COLO668 (cell line): ENCODE data around the gene PDE4B.

Source experiments
- DNase-seq: peaks from one replicate; lab custom pipeline; 2025; ENCODE audit not compliant: unreplicated experiment; lab: John Stamatoyannopoulos, UW

Gene PDE4B

GRCh38 chr1:66330722-66331141 lies 538.0 kb downstream of the PDE4B start:
- no peak for DNase-seq

DNA sequence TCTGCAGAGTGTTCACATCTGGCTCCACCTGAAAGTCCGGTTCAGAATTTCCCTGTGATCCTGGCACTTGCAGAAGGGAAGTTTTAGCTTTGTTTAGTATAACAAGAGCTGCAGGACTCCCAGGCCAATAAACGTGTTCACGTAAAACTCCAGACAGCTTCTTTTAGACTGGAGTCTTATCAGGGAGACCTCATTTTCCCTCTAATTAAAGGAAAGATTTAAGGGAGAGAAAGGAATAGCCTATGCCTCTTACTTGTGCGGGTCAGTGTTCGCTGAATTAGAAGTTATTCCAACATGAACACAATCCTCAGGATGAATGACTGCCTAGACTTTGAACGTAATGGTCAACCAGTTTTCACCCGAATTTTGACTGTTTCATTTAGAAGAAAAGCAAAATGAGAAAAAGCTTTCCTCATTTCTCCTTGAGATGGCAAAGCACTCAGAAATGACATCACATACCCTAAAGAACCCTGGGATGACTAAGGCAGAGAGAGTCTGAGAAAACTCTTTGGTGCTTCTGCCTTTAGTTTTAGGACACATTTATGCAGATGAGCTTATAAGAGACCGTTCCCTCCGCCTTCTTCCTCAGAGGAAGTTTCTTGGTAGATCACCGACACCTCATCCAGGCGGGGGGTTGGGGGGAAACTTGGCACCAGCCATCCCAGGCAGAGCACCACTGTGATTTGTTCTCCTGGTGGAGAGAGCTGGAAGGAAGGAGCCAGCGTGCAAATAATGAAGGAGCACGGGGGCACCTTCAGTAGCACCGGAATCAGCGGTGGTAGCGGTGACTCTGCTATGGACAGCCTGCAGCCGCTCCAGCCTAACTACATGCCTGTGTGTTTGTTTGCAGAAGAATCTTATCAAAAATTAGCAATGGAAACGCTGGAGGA lies 539.2 kb downstream of the PDE4B start:
- no peak for DNase-seq

GRCh38 chr1:66332548-66332901 lies 539.8 kb downstream of the PDE4B start:
- DNase-seq: no peak

DNA sequence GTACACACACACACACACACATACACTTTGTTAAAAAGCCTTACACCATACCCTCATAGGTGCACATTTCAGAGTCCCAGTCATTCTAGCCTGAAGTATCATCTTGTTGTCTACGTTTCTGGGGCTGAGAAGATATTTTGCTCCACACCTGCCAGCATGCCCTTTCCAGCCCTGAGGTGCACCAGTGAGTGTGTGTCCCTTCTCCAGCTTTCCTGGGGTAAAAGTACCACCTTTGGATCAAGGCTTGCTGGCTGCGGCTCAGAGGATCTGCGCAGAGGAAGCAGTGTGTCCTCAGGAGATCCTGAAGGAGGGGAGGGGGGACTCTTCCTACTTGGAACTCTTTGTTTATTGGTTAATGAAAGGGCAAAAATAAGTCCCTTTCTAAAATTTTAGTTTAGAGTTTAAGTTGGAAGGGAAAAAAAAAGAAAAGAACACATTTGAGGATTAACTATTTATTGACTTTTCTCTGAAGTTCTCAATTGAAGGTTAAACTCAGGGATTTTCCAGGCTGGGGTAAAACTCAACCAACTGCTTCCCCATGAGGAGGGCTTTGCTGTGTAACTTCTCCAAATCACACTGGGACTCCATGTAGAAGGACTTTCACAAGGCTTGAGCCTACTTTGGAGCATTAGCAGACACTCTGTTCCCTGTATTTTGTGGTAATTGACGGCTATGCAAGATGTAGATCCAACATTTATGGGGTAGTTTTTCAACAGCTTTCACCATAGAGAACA lies 540.9 kb downstream of the PDE4B start:
- DNase-seq: no peak

GRCh38 chr1:66334318-66334717 lies 541.6 kb downstream of the PDE4B start:
- no peak for DNase-seq

DNA sequence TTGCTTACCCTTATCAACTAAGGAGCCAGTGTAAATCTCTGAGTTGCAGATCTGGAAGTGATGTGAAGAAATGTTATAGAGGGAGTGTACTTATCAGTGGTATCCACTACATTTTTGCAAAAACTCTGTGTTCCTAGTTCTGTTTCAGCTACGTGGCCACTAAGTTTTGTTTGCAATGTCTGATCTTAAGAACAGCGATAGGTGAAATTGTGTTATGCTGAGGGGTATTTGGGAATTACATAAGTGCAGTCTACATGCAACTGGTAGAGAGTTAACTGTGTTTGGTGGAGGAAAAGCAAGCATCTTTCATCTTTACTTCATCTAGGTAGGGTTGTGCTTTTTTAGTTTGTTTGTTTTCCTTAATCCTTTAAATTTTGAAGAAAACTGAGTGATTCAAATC lies 542.4 kb downstream of the PDE4B start:
- no peak for DNase-seq

DNA sequence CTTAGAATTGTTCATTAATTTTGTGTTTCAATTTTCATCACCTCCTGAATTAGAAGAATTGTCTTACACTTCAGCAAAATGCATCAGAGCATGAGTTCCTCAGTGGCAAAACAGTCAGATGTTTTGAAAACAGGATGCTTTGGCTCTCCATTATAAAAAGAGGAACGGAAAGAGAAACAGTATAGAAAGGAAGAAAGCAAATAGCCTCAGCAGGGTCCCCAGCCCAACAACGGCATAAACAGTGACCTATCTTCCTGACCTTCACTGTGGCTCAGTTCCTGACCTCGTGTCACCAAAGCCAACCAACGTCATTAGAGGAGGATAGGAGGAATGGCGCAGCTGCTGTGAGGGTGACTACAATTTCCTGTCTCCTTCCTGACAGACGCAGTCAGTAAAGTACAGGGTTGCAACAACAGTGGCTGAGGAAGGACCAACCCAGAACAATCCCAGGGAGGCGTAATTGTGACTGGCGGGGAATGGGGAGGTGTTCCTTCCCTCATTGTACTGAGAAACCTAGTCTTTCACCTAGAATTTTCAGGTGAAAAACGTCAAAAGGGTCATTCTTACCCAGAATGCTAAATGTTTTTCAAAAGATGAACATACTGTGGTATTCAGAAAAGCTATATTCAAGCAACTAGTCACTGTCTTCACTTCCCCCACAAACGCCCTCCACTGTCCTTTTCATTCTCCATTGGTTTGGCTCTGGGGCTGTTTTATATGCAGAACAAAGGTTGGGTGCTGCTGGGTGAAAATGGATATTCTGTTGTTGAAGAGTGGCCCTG lies 543.4 kb downstream of the PDE4B start:
- DNase-seq: no peak

DNA sequence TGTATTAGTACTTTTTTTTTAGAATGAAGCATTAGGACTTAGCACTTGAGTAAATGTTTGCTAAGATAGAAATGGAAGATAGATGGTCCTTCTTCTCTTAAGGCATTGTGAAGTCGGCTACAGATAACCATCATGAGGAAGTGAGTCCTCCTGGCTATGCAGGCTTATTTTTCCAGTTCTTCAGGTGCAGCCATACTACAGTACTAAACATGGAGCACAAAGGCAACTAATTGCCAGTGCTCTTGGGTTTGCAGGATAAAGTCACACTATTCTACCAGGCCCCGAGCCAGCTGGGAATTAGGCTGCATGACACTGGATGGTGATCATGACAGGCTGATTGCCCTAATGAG lies 543.9 kb downstream of the PDE4B start:
- DNase-seq: no peak

- no peak for DNase-seq
These were observed 544.6 kb downstream of the PDE4B start for GRCh38 chr1:66337249-66337648.

DNA sequence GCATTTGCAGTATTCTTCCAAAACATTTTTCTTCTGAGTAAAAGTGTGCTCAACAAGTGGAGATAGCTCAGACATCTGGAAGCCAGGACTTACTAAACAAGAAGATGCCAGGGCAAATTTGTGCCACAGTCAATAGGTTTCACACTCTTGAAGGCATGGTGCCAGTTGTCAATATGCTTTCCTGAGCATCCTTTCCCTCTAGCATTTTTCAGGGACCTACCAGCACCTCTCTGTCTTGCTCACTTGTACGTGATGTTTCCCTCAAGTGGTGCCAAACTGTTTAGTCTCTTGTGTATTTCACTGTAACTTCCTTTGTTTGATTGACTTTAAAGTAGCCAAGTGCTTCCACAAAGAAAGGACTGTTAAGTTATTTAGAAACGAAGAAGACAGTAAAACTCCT lies 547.2 kb downstream of the PDE4B start:
- DNase-seq: no peak

DNA sequence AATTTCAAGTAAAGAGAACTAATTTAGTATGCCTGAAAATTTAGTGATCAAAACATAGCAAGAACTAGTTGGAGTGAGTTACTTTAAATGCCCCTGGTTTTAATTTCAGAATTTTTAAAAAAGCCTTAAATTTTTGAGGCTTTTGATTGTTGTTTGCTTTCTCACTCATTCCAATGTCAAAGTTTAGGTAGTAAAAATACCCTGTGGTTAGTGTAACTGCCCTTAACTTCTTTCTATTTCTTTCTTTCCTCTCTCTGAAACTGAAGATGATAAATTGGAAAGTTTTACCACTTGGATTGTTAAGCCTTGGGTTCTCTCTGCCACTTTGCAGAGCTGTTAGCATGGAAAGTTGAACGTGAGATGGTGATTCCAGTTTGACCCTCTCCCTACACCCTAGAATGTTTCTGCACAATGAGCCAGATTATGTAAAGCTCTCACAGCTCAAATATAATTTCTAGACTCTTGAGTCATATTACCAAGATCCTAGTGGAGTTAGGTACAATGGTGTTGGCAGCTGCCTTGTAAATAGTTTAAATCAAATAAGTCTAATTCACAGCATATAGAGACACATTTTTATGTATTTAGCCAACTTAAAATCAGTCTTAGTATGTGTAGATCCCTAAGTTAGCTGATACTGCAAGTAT lies 548.9 kb downstream of the PDE4B start:
- no peak for DNase-seq

DNA sequence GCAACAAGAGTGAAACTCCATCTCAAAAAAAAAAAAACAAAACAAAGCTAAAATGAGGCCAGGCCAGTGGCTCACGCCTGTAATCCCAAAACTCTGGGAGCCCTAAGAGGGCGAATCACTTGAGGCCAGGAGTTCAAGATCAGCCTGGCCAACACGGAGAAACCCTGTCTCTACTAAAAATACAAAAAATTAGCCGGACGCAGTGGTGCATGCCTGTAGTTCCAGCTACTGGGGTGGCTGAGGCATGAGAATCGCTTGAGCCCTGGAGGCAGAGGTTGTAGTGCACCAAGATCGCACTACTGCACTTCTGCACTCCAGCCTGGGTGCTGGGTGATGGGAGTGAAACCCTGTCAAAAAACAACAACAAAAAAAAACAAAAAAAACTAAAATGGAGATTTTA lies 550.0 kb downstream of the PDE4B start:
- no peak for DNase-seq

DNA sequence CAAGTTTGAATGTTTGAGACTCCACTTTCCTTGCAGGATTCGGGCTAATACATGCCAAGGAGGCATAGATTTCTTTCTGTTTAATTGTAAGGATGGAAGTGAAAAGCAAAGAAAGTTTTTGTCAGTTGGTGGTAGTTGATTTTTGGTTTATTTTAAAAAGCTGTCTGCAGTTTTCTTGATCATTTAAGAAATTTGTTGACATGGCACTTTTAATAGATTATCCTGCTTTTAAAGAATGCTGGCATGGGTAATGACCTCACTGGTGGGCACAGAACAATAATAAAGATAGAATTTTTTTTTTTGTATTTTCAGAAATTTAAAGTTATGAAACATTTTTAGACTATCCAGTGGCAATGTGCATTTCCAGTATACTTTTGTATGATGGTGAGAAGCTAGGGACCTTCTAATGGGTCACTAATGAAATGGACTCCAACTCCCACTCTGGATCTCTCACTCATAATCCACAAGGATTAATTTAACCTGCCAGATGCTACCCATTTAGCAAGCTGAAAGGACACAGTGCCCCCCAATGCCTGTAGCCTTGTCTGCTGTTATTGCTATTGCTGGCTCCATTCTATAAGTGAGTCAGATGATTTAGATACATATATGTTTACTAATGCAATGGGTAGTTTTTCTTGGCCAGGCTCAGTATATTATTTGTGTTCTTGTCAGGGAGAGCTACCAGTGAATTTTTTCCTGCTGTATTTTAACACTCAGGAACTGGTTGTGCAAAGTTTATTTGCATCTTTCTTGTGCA lies 551.1 kb downstream of the PDE4B start:
- no peak for DNase-seq

GRCh38 chr1:66346057-66346795 lies 553.5 kb downstream of the PDE4B start:
- no peak for DNase-seq

- no peak for DNase-seq
These were observed 554.2 kb downstream of the PDE4B start for GRCh38 chr1:66346873-66347272.

DNA sequence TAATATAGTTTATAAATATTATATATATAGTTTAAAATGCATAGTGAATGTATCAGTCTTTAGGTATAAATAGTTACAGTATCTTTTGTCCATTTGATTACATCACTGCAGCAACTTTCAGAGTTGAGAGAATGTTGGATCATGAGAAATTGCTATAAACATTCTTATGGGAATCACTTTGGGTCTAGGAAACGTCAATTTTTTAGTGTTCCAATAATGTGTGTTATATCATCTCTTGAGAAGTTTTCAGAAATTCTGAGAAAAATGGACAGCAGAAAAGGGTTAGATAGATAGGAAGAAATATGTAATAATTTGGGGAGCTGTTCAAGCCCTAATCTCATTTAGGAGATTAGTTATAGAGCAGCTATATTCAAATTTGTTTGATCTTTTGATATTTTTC lies 556.1 kb downstream of the PDE4B start:
- DNase-seq: no peak

DNA sequence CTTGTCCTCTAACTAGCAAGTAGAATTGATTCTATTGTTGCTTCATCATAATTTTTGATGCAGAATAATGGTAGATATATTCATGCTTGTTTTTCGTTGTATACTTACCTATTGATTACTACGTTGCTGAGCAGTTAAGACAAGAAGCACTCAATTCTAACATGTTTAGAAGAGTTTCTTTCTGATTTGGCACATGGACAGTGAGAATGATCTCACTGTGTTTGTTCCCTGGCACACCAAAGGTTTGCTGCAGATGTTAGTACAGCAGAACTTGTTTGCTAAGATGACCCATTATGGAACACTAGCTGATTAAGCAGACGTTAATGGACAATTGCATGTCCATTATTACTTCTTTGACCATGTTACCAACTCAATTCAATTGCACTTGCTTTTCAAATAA lies 556.5 kb downstream of the PDE4B start:
- DNase-seq: no peak

DNA sequence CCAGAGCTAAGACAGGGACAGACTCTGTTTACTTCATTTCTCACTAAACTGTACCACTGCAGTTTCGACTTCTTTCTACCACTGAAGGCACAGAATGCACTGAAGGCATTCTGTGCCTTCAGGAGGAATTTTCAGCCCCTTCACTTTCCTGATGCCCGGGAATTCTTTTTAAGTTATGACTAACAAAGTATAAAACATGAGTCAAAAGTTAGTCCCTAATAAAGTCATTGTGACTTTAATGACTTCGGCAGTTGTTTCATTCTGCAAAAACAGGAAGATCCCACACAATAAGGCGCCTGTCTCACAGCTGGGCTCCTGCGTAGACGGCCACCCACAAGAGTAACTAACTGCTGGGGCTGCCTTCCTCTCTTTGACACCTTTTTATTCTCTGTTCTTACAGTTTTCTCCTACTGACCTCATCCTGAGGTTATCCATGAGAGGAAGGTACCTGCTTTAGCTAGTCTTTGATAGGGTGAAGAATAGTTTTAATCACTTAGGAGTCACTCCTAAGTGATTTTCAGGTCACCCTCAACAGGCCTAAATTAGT lies 557.4 kb downstream of the PDE4B start:
- DNase-seq: no peak

DNA sequence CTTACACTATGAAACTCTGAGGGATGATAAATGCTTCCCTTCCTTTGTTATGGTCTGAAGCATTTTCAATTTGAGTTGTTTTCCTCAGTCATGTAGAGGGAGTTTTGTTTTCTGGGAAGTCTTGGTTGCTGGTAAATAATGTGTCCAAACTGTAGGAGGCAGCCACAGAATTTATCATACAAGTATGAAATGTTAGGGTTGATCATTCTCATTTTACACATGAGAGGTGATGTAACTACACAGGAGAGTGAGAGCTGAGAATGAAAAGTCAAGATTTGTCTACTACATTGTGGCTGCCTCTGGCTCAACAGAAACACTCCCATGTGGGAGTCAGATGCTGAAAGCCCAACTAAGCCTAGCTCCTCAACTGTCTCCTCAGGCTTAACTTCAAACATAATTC lies 558.8 kb downstream of the PDE4B start:
- no peak for DNase-seq

DNA sequence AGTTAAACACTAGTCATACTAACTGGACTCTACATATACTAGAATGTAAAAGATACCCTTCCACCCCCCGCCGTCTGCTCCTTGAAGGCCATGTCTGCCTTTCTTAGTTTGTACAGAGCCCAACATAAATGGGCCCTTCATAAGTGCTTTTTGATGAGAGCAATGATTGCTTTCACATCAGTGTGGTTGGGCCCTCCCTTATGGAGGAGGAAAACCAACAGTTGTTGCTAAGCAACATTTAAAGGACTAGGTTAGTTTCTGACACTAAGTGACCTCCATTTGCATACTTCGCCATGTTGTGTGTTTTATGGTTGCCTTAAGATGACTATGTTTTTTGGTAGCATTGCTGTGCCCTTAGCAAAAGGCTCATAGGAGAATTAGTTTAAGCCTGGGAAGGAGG lies 559.2 kb downstream of the PDE4B start:
- no peak for DNase-seq
